ENCODE data around the gene GP1BA. TPM values are rescaled to one million over a fixed set of nuclear protein-coding genes. Genes with fewer than 3 reads are reported as not detected.
"Not testable (repeated sequence)": the region's sequence is repeated elsewhere in the genome, so short reads cannot be mapped to it uniquely, and the experiment has no call there.

The GP1BA gene
- total and polyA plus RNA-seq, 2 of the 8 experiments (the other 6 are each of a cell fraction or from before 2014, with no cell fraction given): not detected

DNA sequence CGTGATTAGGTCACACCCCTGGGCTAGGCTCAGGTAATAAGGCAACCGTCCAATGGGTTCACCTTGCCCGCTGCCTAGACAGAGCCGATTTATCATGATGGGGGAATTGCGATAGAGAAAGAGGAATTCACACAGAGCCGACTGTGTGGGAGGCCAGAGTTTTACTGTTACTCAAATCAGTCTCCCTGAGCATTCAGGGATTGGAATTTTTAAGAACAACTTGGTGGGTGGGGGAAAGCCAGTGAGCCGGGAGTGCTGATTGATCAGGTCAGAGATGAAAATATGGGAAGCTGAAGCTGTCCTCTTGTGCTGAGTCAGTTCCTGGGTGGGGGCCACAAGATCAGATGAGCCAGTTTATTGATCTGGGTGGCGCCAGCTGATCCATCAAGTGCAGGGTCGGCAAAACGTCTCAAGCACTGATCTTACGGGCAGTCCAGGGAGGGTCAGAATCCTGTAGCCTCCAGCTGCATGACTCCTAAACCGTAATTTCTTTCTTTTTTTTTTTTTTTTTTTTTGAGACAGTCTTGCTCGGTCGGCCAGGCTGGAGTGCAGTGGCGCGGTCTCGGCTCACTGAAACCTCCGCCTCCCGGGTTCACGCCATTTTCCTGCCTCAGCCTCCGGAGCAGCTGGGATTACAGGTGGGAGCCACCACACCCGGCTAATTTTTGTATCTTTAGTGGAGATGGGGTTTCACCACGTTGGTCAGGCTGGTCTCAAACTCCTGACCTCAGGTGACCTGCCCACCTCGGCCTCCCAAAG is 5.3 kb upstream of the GP1BA start:
- H2BK12ac ChIP-seq (ENCODE audit: low read depth, low read length); DNase-seq (ENCODE audit: low read depth in 1 of 2, low spot score in 2 of 2); H2BK20ac ChIP-seq (ENCODE audit: low read length); H4K8ac ChIP-seq (ENCODE audit: extremely low read depth, insufficient read depth, low read length); H3K79me1 ChIP-seq (ENCODE audit: low read depth, low read length); FAIRE-seq; H3K23me2 ChIP-seq (ENCODE audit: low read depth, low read length); H3K27me3 ChIP-seq (replicated peaks in 1 of 4; ENCODE audit: control insufficient read depth in 3 of 4, extremely low read depth in 1 of 4, insufficient read depth in 3 of 4, low read length in 3 of 4); H3K23ac ChIP-seq (ENCODE audit: insufficient read length); H3K4me2 ChIP-seq (ENCODE audit: insufficient read depth in 1 of 2, low read depth in 2 of 2, low read length in 2 of 2); H3K14ac ChIP-seq (ENCODE audit: insufficient read length); H3K18ac ChIP-seq (ENCODE audit: extremely low read depth, low read length); H3K9ac ChIP-seq (replicated peaks in 1 of 4; ENCODE audit: extremely low read depth in 1 of 4, low read depth in 3 of 4, low read length in 3 of 4); H2BK5ac ChIP-seq (ENCODE audit: low read depth, low read length); H2AFZ ChIP-seq (ENCODE audit: low read length); H2BK120ac ChIP-seq (replicated peaks; ENCODE audit: low read depth, low read length); H4K91ac ChIP-seq (replicated peaks; ENCODE audit: insufficient read length, low read length); H3K36me3 ChIP-seq (ENCODE audit: control insufficient read depth in 2 of 4, insufficient read depth in 4 of 4, low read length in 3 of 4); H2BK15ac ChIP-seq (ENCODE audit: low read length); H2AK5ac ChIP-seq (ENCODE audit: low read depth, low read length); H3K4me3 ChIP-seq (ENCODE audit: extremely low read depth in 1 of 4, insufficient read depth in 2 of 4, low read depth in 3 of 4, low read length in 4 of 4); H3K9me3 ChIP-seq (ENCODE audit: insufficient read depth in 2 of 2, low read depth in 1 of 2, low read length in 1 of 2); H3K4ac ChIP-seq (replicated peaks; ENCODE audit: insufficient read length, low read depth, low read length); H3K56ac ChIP-seq (replicated peaks; ENCODE audit: insufficient read length, low read depth, low read length); H3K4me1 ChIP-seq (replicated peaks in 1 of 4; ENCODE audit: control insufficient read depth in 3 of 4, insufficient read depth in 4 of 4, low read length in 3 of 4); H3K79me2 ChIP-seq (ENCODE audit: control insufficient read depth in 1 of 2, insufficient read depth in 2 of 2, low read length in 2 of 2); H4K5ac ChIP-seq (ENCODE audit: insufficient read length, low read depth, low read length); H3K27ac ChIP-seq (ENCODE audit: low read depth, low read length); H4K20me1 ChIP-seq (replicated peaks in 1 of 2; ENCODE audit: control insufficient read depth in 1 of 2, insufficient read depth in 2 of 2, low read length in 2 of 2): not testable (repeated sequence)
- WGBS, 2 experiments (ENCODE audit: extremely low coverage in 1 of 2, insufficient coverage in 1 of 2, insufficient read length in 1 of 2, insufficient replicate concordance in 2 of 2, low coverage in 1 of 2, low lambda C conversion rate in 2 of 2, missing lambda C conversion rate in 1 of 2): 84% methylated on average over 19 of the region's 24 CpGs; no CpG with 5 or more reads in 1 of the 2 experiments
- CTCF ChIA-PET (ENCODE audit: partially characterized antibody): interaction anchor here (0.9 kb wide), 1 partner anchor 17 kb away, joined by 4 read pairs; no protein-coding TSS in a partner anchor
- POLR2A ChIA-PET (ENCODE audit: partially characterized antibody): interaction anchor here (0.6 to 7.3 kb wide), 11 partner anchors 8 to 180 kb away, joined by 3 to 60 read pairs (median 3); partner anchors contain the start of genes RNF167 and SLC25A11
